ENCODE data around the gene CEP97. TPM values are rescaled to one million over a fixed set of nuclear protein-coding genes. Genes with fewer than 3 reads are reported as not detected.
"Not testable (repeated sequence)": the region's sequence is repeated elsewhere in the genome, so short reads cannot be mapped to it uniquely, and the experiment has no call there.

Gene CEP97
- total RNA-seq, 4 donors from 2014 or later = 3.0 to 6.7 (median 5.9) TPM

DNA sequence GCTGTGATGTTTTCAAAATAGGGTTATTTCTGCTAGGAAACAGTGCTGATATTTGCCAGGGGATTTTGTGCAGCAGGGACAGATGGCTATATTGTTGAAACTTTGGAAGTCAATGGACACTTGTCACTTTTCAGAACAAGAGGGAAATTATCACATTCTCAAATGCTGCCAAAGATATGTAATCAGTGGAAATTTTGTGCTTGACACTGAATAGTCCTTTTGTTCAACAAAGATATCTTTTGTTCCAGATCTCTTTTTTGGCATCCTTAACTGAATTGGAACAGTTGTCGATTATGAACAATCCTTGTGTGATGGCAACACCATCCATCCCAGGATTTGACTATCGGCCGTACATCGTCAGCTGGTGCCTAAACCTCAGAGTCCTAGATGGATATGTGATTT lies 7.8 kb downstream of the CEP97 start:
- intact Hi-C loops (cut with DNase I) = no loop called here

GRCh38 chr3:101735833-101736232 lies 11.4 kb downstream of the CEP97 start:
- Histone ChIP-seq H3K27me3 (no peaks in the 10 kb centered on the region), H3K27ac (no peak overlapping the region), H3K36me3 (peaks cover 9 to 65% (median 29%) of the 10 kb centered on the region in 3 donors), H3K4me1 (no peaks in the 10 kb centered on the region), H3K4me3 (no peak overlapping the region), H3K9me3 (no peaks in the 10 kb centered on the region)
- 95 to 100% methylated on average over 1 to 8 of the region's 10 CpGs for WGBS, 2 donors
- intact Hi-C loops (cut with DNase I) = no loop called here
- no peak for TF ChIP-seq POLR2A (IDR thresholded peaks at IDR 0.05)
- TF ChIP-seq CTCF (IDR thresholded peaks at IDR 0.05) = no peak
- no peak for DNase-seq

More for the DNA sequence above, 7.8 kb downstream of the CEP97 start:
- peaks cover 9 to 98% (median 42%) of the 10 kb centered on the region in 3 donors for H3K36me3 ChIP-seq
- 91 to 95% methylated on average over 4 of the region's 4 CpGs for WGBS, 2 donors
- TF ChIP-seq CTCF (IDR thresholded peaks at IDR 0.05) = no peak
- TF ChIP-seq POLR2A (IDR thresholded peaks at IDR 0.05) = no peak
- H3K4me3 ChIP-seq = no peak overlapping the region
- no peaks in the 10 kb centered on the region for H3K9me3 ChIP-seq
- no peaks in the 10 kb centered on the region for H3K4me1 ChIP-seq
- DNase-seq = no peak
- H3K27ac ChIP-seq = no peak overlapping the region
- no peaks in the 10 kb centered on the region for H3K27me3 ChIP-seq

GRCh38 chr3:101741914-101742313 lies 17.5 kb downstream of the CEP97 start:
- H3K36me3 ChIP-seq = peaks cover 0 to 13% (median 0%) of the 10 kb centered on the region in 3 donors
- H3K4me1 ChIP-seq; H3K9me3 ChIP-seq; H3K4me3 ChIP-seq; DNase-seq; intact Hi-C loops (cut with DNase I); H3K27ac ChIP-seq; H3K27me3 ChIP-seq: not testable (repeated sequence)
- 84 to 85% methylated on average over 3 of the region's 3 CpGs for WGBS, 2 donors

DNA sequence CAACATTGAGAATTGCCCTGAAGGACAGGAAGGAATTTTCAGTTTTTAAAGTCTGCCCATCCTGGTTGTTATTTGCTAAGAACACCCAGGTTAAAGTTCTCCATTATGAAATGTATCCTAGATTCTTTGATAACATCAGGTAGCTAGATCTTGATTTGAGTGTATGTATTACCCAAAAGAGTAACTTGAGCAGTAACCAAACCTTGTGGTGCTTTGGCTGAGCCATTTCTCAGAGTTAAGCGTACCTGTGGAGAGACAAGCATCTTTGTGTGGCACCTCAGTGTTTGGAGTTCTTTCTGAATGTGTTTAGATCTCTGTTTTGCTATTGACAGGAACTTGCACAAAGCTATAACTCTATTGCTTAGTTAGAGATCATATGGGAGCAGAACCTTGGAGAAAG lies 20.4 kb downstream of the CEP97 start:
- intact Hi-C loops (cut with DNase I) = no loop called here
- Histone ChIP-seq H3K4me3 (no peak overlapping the region), H3K9me3 (no peaks in the 10 kb centered on the region), H3K4me1 (no peaks in the 10 kb centered on the region), H3K27me3 (no peaks in the 10 kb centered on the region), H3K36me3 (peaks cover 0 to 9% (median 0%) of the 10 kb centered on the region in 3 donors), H3K27ac (no peak overlapping the region)
- 29 to 100% methylated on average over 1 of the region's 1 CpG for WGBS, 2 donors
- DNase-seq = no peak
- TF ChIP-seq POLR2A (IDR thresholded peaks at IDR 0.05) (no peak), CTCF (IDR thresholded peaks at IDR 0.05) (no peak)

DNA sequence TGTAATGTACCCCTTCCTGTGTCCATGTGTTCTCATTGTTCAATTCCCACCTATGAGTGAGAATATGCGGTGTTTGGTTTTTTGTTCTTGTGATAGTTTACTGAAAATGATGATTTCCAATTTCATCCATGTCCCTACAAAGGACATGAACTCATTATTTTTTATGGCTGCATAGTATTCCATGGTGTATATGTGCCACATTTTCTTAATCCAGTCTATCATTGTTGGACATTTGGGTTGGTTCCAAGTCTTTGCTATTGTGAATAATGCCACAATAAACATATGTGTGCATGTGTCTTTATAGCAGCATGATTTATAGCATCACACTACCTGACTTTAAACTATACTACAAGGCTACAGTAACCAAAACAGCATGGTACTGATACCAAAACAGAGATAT lies 21.5 kb downstream of the CEP97 start:
- H3K4me3 ChIP-seq; H3K9me3 ChIP-seq; H3K36me3 ChIP-seq; H3K27me3 ChIP-seq; intact Hi-C loops (cut with DNase I); H3K4me1 ChIP-seq; H3K27ac ChIP-seq; DNase-seq: not testable (repeated sequence)
- WGBS, 2 donors = 100% methylated on average over 1 of the region's 1 CpG

DNA sequence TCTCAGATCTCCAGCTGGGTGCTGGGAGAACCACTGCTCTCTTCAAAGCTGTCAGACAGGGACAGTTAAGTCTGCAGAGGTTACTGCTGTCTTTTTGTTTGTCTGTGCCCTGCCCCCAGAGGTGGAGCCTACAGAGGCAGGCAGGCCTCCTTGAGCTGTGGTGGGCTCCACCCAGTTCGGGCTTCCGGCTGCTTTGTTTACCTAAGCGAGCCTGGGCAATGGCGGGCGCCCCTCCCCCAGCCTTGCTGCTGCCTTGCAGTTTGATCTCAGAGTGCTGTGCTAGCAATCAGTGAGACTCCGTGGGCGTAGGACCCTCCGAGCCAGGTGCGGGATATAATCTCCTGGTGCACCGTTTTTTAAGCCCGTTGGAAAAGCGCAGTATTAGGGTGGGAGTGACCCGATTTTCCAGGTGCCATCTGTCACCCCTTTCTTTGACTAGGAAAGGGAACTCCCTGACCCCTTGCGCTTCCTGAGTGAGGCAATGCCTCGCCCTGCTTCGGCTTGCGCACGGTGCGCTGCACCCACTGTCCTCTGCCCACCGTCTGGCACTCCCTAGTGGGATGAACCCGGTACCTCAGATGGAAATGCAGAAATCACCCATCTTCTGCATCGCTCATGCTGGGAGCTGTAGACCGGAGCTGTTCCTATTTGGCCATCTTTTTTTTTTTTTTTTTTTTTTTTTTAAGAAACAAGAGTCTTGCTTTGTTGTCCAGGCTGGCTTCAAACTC lies 29.1 kb downstream of the CEP97 start:
- H3K27me3 ChIP-seq; intact Hi-C loops (cut with DNase I); H3K4me3 ChIP-seq; H3K4me1 ChIP-seq; DNase-seq; H3K27ac ChIP-seq; H3K9me3 ChIP-seq: not testable (repeated sequence)
- H3K36me3 ChIP-seq = peaks cover 0 to 39% (median 7%) of the 10 kb centered on the region in 3 donors
- WGBS, 2 donors = 93 to 96% methylated on average over 8 to 10 of the region's 23 CpGs

GRCh38 chr3:101758224-101758623 lies 33.8 kb downstream of the CEP97 start:
- no peak overlapping the region for H3K4me3 ChIP-seq
- intact Hi-C loops (cut with DNase I) = no loop called here
- no peak for TF ChIP-seq POLR2A (IDR thresholded peaks at IDR 0.05)
- no peak for TF ChIP-seq CTCF (IDR thresholded peaks at IDR 0.05)
- H3K9me3 ChIP-seq = no peaks in the 10 kb centered on the region
- WGBS, 2 donors = 88 to 91% methylated on average over 6 of the region's 6 CpGs
- no peak overlapping the region for H3K27ac ChIP-seq
- no peak for DNase-seq
- H3K4me1 ChIP-seq = no peaks in the 10 kb centered on the region
- no peaks in the 10 kb centered on the region for H3K27me3 ChIP-seq
- peaks cover 0 to 67% (median 7%) of the 10 kb centered on the region in 3 donors for H3K36me3 ChIP-seq
